ENCODE results near the gene IPO4.

Gene IPO4

DNA sequence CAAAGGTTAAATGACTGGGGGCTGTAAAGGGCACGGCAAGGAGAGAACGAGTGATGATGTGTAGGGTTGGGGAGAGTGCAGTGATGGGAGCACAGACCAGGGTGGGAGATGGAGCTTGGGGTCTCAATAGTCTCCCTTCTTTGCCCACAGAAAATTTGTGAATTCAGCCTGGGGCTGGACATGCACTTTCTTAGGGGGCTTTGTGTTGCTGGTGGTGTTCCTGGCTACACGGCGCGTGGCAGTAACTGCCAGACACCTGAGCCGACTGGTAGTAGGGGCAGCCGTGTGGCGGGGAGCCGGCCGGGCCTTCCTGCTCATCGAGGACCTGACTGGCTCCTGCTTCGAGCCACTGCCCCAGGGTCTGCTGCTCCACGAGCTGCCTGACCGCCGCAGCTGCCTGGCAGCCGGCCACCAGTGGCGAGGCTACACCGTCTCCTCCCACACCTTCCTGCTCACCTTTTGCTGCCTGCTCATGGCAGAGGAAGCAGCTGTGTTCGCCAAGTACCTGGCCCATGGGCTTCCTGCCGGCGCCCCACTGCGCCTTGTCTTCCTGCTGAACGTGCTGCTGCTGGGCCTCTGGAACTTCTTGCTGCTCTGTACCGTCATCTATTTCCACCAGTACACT lies 56.4 kb downstream of the IPO4 start:
- no peaks in the 10 kb centered on the region for H3K36me3 ChIP-seq (replicated peaks; ENCODE audit: insufficient read depth, low read length)
- H3K9me2 ChIP-seq (replicated peaks; ENCODE audit: insufficient read depth, low read length): no peaks in the 10 kb centered on the region
- H2AFZ ChIP-seq (ENCODE audit: low read length): no peak overlapping the region
- no peaks in the 10 kb centered on the region for H3K27me3 ChIP-seq (replicated peaks; ENCODE audit: insufficient read depth, low read length)
- no peak for DNase-seq
- no peaks in the 10 kb centered on the region for H3K9me3 ChIP-seq (replicated peaks; ENCODE audit: insufficient read depth, low read length)
- H3K4me1 ChIP-seq (ENCODE audit: low read length): 0 out of 2 replicates have a peak, but pooled peaks cover 1% of the 10 kb centered on the region
- no peak overlapping the region for H3K9ac ChIP-seq (ENCODE audit: low read length)
- 0 out of 2 replicates have a peak, but pooled peaks cover 2% of the 10 kb centered on the region for H3F3A ChIP-seq (ENCODE audit: insufficient read depth, low read length)
- peaks cover 12% of the 10 kb centered on the region for H3K79me2 ChIP-seq (ENCODE audit: low read length)
- no peak for TF ChIP-seq EZH2 (optimal IDR thresholded peaks at IDR 0.05; ENCODE audit: low read depth, low read length)
- TF ChIP-seq, protein P1, sequence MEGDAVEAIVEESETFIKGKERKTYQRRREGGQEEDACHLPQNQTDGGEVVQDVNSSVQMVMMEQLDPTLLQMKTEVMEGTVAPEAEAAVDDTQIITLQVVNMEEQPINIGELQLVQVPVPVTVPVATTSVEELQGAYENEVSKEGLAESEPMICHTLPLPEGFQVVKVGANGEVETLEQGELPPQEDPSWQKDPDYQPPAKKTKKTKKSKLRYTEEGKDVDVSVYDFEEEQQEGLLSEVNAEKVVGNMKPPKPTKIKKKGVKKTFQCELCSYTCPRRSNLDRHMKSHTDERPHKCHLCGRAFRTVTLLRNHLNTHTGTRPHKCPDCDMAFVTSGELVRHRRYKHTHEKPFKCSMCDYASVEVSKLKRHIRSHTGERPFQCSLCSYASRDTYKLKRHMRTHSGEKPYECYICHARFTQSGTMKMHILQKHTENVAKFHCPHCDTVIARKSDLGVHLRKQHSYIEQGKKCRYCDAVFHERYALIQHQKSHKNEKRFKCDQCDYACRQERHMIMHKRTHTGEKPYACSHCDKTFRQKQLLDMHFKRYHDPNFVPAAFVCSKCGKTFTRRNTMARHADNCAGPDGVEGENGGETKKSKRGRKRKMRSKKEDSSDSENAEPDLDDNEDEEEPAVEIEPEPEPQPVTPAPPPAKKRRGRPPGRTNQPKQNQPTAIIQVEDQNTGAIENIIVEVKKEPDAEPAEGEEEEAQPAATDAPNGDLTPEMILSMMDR (IDR thresholded peaks at IDR 0.05; ENCODE audit: low read length): no peak
- TF ChIP-seq EZH2phosphoT487 (IDR thresholded peaks at IDR 0.05; ENCODE audit: low read length): no peak
- no peak overlapping the region for H3K4me3 ChIP-seq (ENCODE audit: low read length)
- no peaks in the 10 kb centered on the region for H4K20me1 ChIP-seq (ENCODE audit: insufficient read depth, low read length)
- H3K27ac ChIP-seq (ENCODE audit: low read length): no peak overlapping the region
- no peak overlapping the region for H3K4me2 ChIP-seq (ENCODE audit: low read depth, low read length)

DNA sequence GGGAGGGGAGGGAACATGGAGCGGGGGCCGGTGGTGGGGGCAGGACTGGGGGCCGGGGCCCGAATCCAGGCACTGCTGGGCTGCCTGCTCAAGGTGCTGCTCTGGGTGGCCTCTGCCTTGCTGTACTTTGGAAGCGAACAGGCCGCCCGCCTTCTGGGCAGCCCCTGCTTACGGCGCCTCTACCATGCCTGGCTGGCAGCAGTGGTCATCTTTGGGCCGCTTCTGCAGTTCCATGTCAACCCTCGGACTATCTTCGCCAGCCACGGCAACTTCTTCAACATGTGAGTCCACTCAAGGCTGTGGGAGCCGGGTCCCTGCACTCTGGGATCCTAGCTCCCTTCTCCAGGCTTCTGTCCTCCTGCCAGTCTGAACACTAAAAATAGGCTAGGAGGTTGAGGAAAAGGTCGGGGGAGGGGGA lies 57.1 kb downstream of the IPO4 start:
- Histone ChIP-seq H3K9ac (ENCODE audit: low read length) (no peak overlapping the region), H2AFZ (ENCODE audit: low read length) (no peak overlapping the region), H3K27me3 (replicated peaks; ENCODE audit: insufficient read depth, low read length) (no peaks in the 10 kb centered on the region), H3K4me1 (ENCODE audit: low read length) (no peaks in the 10 kb centered on the region), H3K4me3 (ENCODE audit: low read length) (no peak overlapping the region), H3K4me2 (ENCODE audit: low read depth, low read length) (no peak overlapping the region), H4K20me1 (ENCODE audit: insufficient read depth, low read length) (no peaks in the 10 kb centered on the region), H3K27ac (ENCODE audit: low read length) (no peak overlapping the region), H3F3A (ENCODE audit: insufficient read depth, low read length) (0 out of 2 replicates have a peak, but pooled peaks cover 2% of the 10 kb centered on the region), H3K79me2 (ENCODE audit: low read length) (peaks cover 6% of the 10 kb centered on the region), H3K9me3 (replicated peaks; ENCODE audit: insufficient read depth, low read length) (no peaks in the 10 kb centered on the region), H3K36me3 (replicated peaks; ENCODE audit: insufficient read depth, low read length) (no peaks in the 10 kb centered on the region), H3K9me2 (replicated peaks; ENCODE audit: insufficient read depth, low read length) (no peaks in the 10 kb centered on the region)
- DNase-seq: no peak
- TF ChIP-seq EZH2 (optimal IDR thresholded peaks at IDR 0.05; ENCODE audit: low read depth, low read length) (no peak), EZH2phosphoT487 (IDR thresholded peaks at IDR 0.05; ENCODE audit: low read length) (no peak)
- TF ChIP-seq, protein P1 (IDR thresholded peaks at IDR 0.05; ENCODE audit: low read length): no peak

DNA sequence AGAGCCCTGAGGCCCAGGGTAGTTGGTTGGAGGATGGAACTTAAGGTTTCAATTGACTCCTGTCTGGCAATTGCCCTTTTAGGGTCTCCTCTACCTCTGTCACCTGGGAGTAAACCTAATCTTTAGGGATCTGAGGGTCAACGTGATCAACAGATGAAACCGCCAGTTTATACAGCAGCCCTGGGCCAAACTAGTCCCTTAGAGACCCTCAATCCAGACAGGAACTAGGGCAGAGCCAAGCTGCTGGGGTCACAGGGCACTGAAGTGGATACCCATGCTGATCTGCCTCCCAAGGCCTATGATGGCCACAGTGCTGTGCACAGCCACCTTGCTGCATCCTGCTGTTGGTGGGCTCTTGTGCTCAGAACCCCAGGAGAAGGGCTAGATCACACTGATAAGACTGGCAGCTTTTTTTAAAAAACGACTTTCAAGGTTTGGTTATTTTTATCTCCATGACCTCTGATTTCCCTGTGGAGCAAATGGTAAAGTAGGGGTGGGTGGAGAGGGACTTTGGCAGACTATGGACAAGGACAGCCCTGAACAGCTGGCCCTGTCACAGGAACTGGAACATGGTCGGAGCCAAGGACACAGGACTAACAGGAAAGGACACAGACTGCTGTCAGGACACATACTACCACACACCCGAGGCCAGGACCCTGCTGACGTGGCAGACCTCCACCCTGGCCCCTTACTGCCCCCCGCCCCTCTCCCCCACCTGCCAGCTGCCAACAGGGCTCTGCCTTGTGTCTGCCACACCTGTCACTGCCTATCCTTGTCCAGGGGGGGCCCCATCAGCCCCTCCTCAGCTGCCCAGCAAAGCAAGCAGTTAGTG lies 57.7 kb downstream of the IPO4 start:
- no peaks in the 10 kb centered on the region for H3K36me3 ChIP-seq (replicated peaks; ENCODE audit: insufficient read depth, low read length)
- no peaks in the 10 kb centered on the region for H3K9me3 ChIP-seq (replicated peaks; ENCODE audit: insufficient read depth, low read length)
- H4K20me1 ChIP-seq (ENCODE audit: insufficient read depth, low read length): no peaks in the 10 kb centered on the region
- H3F3A ChIP-seq (ENCODE audit: insufficient read depth, low read length): 0 out of 2 replicates have a peak, but pooled peaks cover 2% of the 10 kb centered on the region
- H3K4me2 ChIP-seq (ENCODE audit: low read depth, low read length): no peak overlapping the region
- no peaks in the 10 kb centered on the region for H3K9me2 ChIP-seq (replicated peaks; ENCODE audit: insufficient read depth, low read length)
- no peaks in the 10 kb centered on the region for H3K79me2 ChIP-seq (ENCODE audit: low read length)
- no peaks in the 10 kb centered on the region for H3K27me3 ChIP-seq (replicated peaks; ENCODE audit: insufficient read depth, low read length)
- TF ChIP-seq, protein P1 (IDR thresholded peaks at IDR 0.05; ENCODE audit: low read length): no peak
- TF ChIP-seq EZH2 (optimal IDR thresholded peaks at IDR 0.05; ENCODE audit: low read depth, low read length) (no peak), EZH2phosphoT487 (IDR thresholded peaks at IDR 0.05; ENCODE audit: low read length) (no peak)
- no peak overlapping the region for H2AFZ ChIP-seq (ENCODE audit: low read length)
- no peak overlapping the region for H3K4me3 ChIP-seq (ENCODE audit: low read length)
- no peak for DNase-seq
- H3K9ac ChIP-seq (ENCODE audit: low read length): no peak overlapping the region
- H3K4me1 ChIP-seq (ENCODE audit: low read length): no peaks in the 10 kb centered on the region
- no peak overlapping the region for H3K27ac ChIP-seq (ENCODE audit: low read length)
